Activated CD4-positive, CD25-positive, alpha-beta regulatory T cell treated with anti-CD3 and anti-CD28 coated beads, Interleukin-2, amount 50 U/mL, for 24 hours (primary cell): Measurements from ENCODE around the gene UNC5C.

Source experiments
- ATAC-seq, 2 donors: fragments of 150-1000 bp; cut with Tn5 transposase; one replicate each; pipeline ENCODE4 v1.10.0; 2021; ENCODE audit warnings: mild to moderate bottlenecking in 1 of 2, moderate library complexity in 1 of 2

UNC5C gene

GRCh38 chr4:95546221-95546620 lies 2.6 kb downstream of the UNC5C start:
- no peak for ATAC-seq

DNA sequence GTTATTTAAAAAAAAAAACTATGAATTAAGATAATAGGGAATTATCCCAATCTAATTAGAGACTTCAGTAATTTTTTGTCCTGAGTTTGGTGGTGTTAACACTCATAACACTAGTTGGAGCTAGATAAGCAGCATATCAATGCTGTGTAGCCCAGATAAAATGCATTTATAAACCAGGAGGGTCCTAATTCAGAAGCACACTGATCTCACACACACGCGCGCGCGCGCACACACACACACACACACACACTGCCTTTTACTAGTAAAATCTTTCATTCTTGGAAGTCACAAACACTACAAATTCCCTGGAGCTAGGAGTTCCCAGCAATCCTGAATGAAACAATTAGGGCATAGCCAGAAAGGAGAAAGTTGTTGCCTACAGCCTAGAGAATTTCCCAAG lies 3.2 kb downstream of the UNC5C start:
- ATAC-seq = no peak

- no peak for ATAC-seq
These were observed 4.4 kb downstream of the UNC5C start for GRCh38 chr4:95544113-95545103.

GRCh38 chr4:95541889-95542607 lies 6.7 kb downstream of the UNC5C start:
- ATAC-seq = no peak

- ATAC-seq = no peak
These were observed 7.7 kb downstream of the UNC5C start for GRCh38 chr4:95541094-95541493.

GRCh38 chr4:95540227-95540626 lies 8.5 kb downstream of the UNC5C start:
- ATAC-seq = no peak

DNA sequence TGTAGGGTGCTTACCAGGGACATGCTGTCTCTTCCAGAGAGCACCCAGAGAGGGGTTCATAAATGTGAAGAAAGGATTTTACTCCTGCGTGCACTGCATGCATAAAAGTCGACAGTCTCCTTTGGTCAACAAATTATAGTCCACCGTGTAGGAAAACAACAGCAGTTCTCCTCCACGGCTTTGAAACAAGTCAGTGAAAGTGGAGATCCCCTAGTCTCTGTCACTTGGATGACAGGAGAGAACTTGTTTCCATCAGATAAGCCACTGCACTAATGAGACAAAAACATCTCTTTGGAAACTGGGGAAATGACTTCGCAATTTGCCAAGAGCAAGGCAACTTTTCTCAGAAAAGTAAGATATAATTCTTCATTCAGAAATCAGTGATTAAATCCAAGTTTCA lies 9.7 kb downstream of the UNC5C start:
- ATAC-seq = no peak

DNA sequence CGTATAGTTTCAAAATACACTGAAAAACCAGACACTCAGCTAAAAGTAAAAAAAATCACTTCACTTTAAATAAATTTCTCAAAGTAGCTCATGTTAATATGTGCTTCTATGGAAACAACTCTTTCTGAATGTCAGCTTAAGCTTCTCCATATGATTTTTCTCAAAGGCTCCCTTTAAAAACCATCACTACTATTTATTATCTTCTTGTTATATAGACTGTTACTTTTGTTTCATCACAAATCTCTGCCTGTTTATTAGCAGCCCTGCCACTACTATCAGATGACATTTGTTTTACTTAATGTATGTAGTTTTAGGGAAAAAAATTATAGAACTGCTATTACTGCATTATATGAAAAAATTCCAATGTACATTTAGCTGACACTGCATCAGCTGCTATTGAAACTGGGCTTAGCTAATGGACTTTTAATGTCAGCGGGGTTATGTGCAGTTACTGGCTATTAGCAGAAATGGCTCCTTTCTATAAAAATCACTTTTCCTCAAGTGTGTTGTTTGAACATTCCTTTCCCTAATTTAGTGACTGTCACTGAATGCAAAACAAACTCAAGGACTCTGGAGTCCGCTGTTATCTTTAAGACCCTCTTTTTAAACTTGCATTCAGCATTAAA lies 10.8 kb downstream of the UNC5C start:
- ATAC-seq = no peak

GRCh38 chr4:95537191-95537590 lies 11.6 kb downstream of the UNC5C start:
- ATAC-seq = no peak

GRCh38 chr4:95536650-95537049 lies 12.1 kb downstream of the UNC5C start:
- ATAC-seq = no peak

DNA sequence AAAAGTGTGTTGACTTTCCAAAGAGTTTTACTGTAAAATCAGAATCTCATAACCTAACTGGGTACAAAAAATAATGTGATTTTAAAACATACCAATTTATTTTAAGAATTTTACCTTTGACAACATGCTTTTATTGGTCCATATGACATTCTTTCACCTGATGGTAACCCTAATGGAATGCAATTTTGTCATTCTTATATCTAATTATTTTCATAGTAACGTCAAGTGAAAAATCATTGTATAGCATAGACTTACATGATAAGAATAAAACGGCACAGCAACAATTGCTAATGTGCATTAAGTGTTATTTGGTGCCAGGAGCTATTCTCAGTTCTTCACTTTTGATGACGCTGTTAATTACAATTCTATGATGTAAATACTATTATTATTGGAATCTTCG lies 13.6 kb downstream of the UNC5C start:
- no peak for ATAC-seq

- no peak for ATAC-seq
These were observed 14.7 kb downstream of the UNC5C start for GRCh38 chr4:95534032-95534431.

- ATAC-seq = no peak
These were observed 15.5 kb downstream of the UNC5C start for GRCh38 chr4:95533254-95533653.

DNA sequence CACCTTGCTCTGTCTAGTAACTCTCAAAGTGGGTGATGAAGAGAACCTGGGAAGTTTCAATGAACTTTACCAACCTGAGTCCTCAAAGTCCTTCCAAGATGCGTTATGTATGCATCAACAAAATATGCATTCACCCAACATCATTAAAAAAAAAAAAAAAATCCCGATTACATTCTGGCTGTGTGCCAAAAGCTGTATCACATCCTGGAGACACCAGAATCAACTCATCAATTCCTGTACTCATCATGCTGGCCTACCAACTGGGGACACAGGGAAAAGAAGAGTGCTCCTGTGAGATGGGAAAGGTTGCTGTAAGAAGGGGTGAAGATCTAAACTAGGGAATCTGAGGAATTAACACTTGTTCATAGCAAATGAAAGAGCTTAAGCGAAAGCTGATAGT lies 16.5 kb downstream of the UNC5C start:
- no peak for ATAC-seq

GRCh38 chr4:95531141-95531540 lies 17.6 kb downstream of the UNC5C start:
- no peak for ATAC-seq

- ATAC-seq = no peak
These were observed 18.8 kb downstream of the UNC5C start for GRCh38 chr4:95529946-95530345.

- ATAC-seq = no peak
These were observed 20.3 kb downstream of the UNC5C start for GRCh38 chr4:95528388-95528948.

DNA sequence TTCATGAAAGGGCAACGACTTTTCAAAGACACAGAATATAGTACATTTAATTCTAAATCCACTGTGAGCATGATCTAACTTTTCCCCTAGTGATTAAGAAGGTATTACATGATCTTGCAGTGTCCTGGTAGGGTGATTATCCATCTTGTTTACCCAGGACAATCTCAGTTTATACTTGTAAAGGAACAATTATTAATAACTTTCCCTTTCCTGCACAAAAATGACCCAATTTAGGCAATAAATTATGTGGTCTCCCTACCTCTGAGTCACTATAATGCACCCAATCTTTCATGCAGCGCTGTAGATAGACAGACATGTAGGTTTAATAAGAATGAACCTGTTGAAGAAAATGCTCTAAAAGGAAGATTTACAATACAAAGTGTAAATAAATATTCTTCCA lies 22.7 kb downstream of the UNC5C start:
- no peak for ATAC-seq

- ATAC-seq = no peak
These were observed 24.0 kb downstream of the UNC5C start for GRCh38 chr4:95524729-95525128.

DNA sequence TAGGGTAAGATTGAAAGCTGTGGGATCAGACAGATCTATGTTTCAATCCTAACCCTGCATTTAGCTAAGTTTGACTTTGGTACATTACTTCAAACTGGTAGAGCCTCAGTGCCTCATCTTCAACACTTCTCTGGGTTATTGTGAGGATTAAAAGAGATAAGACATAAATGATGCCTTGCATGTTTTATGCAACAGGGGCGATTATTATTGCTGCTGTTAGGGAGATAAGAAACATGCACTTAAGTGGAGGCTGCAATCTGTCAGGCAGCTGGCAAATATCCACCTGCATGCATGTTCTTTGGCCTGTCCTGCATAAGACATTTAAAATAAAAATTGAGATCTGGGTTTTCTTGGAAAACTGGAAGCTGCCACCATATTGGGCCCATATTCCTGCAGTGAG lies 24.6 kb downstream of the UNC5C start:
- ATAC-seq = no peak

DNA sequence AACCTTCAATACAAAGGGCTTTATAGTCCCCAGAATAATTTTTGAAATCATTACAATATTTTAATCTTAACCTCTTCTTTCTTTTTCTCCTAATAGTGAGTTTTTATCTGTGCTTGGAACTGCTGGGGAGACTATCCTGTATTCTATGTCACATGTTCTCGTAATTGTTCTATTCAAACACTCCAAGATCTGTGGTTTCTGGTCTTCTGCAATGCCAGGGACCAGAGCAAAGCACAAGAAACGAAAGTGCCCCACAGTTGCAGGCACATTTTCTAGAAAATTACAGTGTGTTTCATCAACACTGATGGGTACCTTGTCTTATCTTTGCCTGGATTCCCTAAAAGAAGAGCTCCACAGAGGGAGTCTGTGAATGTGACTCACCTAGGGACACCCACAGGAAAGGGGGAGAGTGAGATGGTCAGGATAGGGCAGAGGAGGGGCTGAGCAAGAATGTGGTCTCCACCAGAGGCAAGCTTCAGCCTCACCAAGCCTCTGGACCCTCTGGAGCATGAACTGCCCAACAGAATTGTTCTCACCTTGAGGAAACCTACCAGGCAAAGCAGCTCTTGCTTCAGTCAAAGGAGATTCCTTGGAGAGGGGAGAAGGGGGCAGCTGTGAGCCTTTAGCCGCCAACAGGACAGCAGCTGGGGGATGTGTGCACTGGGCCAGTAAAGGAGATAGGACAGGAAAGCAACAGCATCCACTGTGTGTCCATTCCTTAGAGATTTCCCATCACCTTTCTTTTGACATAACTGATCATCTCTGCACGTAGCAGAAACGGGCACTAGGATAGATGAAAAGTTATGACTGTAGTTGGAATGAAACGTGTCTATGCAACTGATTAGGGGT lies 25.9 kb downstream of the UNC5C start:
- ATAC-seq = no peak
